Measurements from ENCODE around the gene CFAP299. TPM values are rescaled to one million over a fixed set of nuclear protein-coding genes. Genes with fewer than 3 reads are reported as not detected.

The CFAP299 gene
- total RNA-seq, 1 experiment from 2014 or later: not detected

DNA sequence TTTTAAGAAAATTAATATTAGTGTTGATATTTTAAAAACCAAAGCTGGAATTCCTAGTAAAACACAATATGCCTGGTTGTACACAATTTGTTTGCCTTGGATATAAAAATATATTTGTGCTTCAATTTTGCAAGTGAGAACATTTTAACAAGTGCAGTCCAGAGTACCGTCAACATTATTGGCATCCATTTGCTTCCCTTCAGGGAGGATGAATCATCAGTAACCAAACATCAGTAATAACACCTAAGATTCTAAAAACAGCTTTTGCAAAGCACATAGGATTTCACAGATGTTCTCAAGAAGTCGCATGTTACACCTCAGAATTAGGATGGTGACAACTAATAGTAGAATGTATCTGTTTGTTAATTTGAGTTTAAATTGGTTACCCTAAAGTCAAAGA, 432.4 kb downstream of the CFAP299 start:
- RAD21 ChIA-PET (ENCODE audit: low non-redundant PET in 1 of 2, low total read pairs in 2 of 2, uncharacterized antibody in 2 of 2, unreplicated experiment in 2 of 2): no interaction called here
- no peaks in the 10 kb centered on the region for H3K4me1 ChIP-seq (ENCODE audit: control insufficient read depth in 1 of 2, insufficient read depth in 2 of 2, low read length in 2 of 2)
- no TSS peak for BruUV-seq (replicated peaks)
- H2AFZ ChIP-seq (ENCODE audit: low read depth, low read length, poor library complexity, severe bottlenecking): no peak overlapping the region
- no peaks in the 10 kb centered on the region for H3K9me2 ChIP-seq (ENCODE audit: insufficient read depth)
- no peaks in the 10 kb centered on the region for H3K27me3 ChIP-seq (ENCODE audit: insufficient read depth, low read length)
- no peak overlapping the region for H3K4me2 ChIP-seq (ENCODE audit: low read length)
- no peak for DNase-seq (ENCODE audit: low read depth, low spot score)
- H3K9me3 ChIP-seq (ENCODE audit: control insufficient read depth in 1 of 2, insufficient read depth in 1 of 2, low read depth in 1 of 2, low read length in 2 of 2): no peaks in the 10 kb centered on the region
- no peaks in the 10 kb centered on the region for H3K36me3 ChIP-seq (ENCODE audit: control insufficient read depth in 1 of 2, insufficient read depth in 2 of 2, low read length in 2 of 2)
- H3K79me2 ChIP-seq (ENCODE audit: insufficient read depth, low read length): no peaks in the 10 kb centered on the region
- CTCF ChIA-PET: no interaction called here
- H3K4me3 ChIP-seq (replicated peaks in 1 of 2; ENCODE audit: low read depth in 1 of 2, low read length in 2 of 2): no peak overlapping the region
- no peak overlapping the region for H3K9ac ChIP-seq (ENCODE audit: low read length)
- intact Hi-C loops (cut with micrococcal nuclease): no loop called here
- TF ChIP-seq POLR2A (IDR thresholded peaks at IDR 0.05; ENCODE audit: borderline replicate concordance, extremely low read depth, insufficient read depth, insufficient read length): no peak
- no peak for TF ChIP-seq EZH2 (IDR thresholded peaks at IDR 0.05)
- no peak for TF ChIP-seq CTCF (IDR thresholded peaks at IDR 0.05 in 2 of 3, conservative IDR thresholded peaks at IDR 0.05 in 1 of 3; ENCODE audit: borderline replicate concordance in 1 of 3, insufficient read depth in 1 of 3, low read depth in 2 of 3, low read length in 2 of 3)
- TF ChIP-seq EGR1 (IDR thresholded peaks at IDR 0.05; ENCODE audit: low read depth): no peak
- TF ChIP-seq CEBPB (IDR thresholded peaks at IDR 0.05; ENCODE audit: low read depth): no peak
- no peak for TF ChIP-seq ELF1 (IDR thresholded peaks at IDR 0.05; ENCODE audit: borderline replicate concordance, low read depth)
- no peak for TF ChIP-seq CBX3 (IDR thresholded peaks at IDR 0.05; ENCODE audit: low read depth)
- TF ChIP-seq, protein P1, sequence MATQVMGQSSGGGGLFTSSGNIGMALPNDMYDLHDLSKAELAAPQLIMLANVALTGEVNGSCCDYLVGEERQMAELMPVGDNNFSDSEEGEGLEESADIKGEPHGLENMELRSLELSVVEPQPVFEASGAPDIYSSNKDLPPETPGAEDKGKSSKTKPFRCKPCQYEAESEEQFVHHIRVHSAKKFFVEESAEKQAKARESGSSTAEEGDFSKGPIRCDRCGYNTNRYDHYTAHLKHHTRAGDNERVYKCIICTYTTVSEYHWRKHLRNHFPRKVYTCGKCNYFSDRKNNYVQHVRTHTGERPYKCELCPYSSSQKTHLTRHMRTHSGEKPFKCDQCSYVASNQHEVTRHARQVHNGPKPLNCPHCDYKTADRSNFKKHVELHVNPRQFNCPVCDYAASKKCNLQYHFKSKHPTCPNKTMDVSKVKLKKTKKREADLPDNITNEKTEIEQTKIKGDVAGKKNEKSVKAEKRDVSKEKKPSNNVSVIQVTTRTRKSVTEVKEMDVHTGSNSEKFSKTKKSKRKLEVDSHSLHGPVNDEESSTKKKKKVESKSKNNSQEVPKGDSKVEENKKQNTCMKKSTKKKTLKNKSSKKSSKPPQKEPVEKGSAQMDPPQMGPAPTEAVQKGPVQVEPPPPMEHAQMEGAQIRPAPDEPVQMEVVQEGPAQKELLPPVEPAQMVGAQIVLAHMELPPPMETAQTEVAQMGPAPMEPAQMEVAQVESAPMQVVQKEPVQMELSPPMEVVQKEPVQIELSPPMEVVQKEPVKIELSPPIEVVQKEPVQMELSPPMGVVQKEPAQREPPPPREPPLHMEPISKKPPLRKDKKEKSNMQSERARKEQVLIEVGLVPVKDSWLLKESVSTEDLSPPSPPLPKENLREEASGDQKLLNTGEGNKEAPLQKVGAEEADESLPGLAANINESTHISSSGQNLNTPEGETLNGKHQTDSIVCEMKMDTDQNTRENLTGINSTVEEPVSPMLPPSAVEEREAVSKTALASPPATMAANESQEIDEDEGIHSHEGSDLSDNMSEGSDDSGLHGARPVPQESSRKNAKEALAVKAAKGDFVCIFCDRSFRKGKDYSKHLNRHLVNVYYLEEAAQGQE (IDR thresholded peaks at IDR 0.05; ENCODE audit: low read depth): no peak
- no peak for TF ChIP-seq SIN3A (IDR thresholded peaks at IDR 0.05; ENCODE audit: low read depth)
- TF ChIP-seq JUND (IDR thresholded peaks at IDR 0.05): no peak
- no peak for TF ChIP-seq SP1 (IDR thresholded peaks at IDR 0.05; ENCODE audit: low read depth)
- TF ChIP-seq FOSL1 (IDR thresholded peaks at IDR 0.05; ENCODE audit: low read depth): no peak
- TF ChIP-seq RAD21 (IDR thresholded peaks at IDR 0.05; ENCODE audit: low read depth): no peak
- no peak for TF ChIP-seq YY1 (IDR thresholded peaks at IDR 0.05; ENCODE audit: extremely low read depth, insufficient replicate concordance, low read depth, low read length)
- no peak for TF ChIP-seq POLR2AphosphoS5 (IDR thresholded peaks at IDR 0.05; ENCODE audit: low read depth, low read length)
- no peak for TF ChIP-seq ZBTB33 (IDR thresholded peaks at IDR 0.05; ENCODE audit: extremely low read depth, insufficient replicate concordance, low read length)
- TF ChIP-seq TCF7L2 (IDR thresholded peaks at IDR 0.05; ENCODE audit: borderline replicate concordance, extremely low read depth, insufficient read depth, insufficient read length): no peak
- no peak for TF ChIP-seq ZNF274 (IDR thresholded peaks at IDR 0.05; ENCODE audit: low read depth, low read length)
- TF ChIP-seq ZFX (IDR thresholded peaks at IDR 0.05): no peak
- H3K27ac ChIP-seq (ENCODE audit: low read depth, low read length): no peak overlapping the region
- POLR2A ChIA-PET: no interaction called here
- no peaks in the 10 kb centered on the region for H4K20me1 ChIP-seq (ENCODE audit: insufficient read depth)
- no peak for ATAC-seq

All from HCT116 (cell line).